Thymus (tissue), 11 donors: ENCODE data around the gene GSTM4. TPM values are rescaled to one million over a fixed set of nuclear protein-coding genes. Genes with fewer than 3 reads are reported as not detected.

Source experiments
- DNase-seq, 9 donors: peaks; one replicate each; pipeline ENCODE4 v3.0.0-alpha.2; 2013; ENCODE audit warnings: low spot score in 9 of 9, low read depth in 6 of 9, missing footprints in 1 of 9
- H3K27ac ChIP-seq, 2 donors: one replicate each; pipeline ENCODE4 v1.5.1; 2013; ENCODE audit warnings: control low read depth in 1 of 2, low read depth in 1 of 2, low read length in 1 of 2, mild to moderate bottlenecking in 1 of 2, moderate library complexity in 1 of 2
- H3K27me3 ChIP-seq, 2 donors: one replicate each; pipeline ENCODE4 v1.5.1; 2013; ENCODE audit warnings: low read length in 1 of 2; ENCODE audit not compliant: control insufficient read depth in 2 of 2, insufficient read depth in 1 of 2
- H3K36me3 ChIP-seq, 2 donors: one replicate each; pipeline ENCODE4 v1.5.1; 2013; ENCODE audit warnings: low read length in 1 of 2, mild to moderate bottlenecking in 1 of 2, moderate library complexity in 1 of 2; ENCODE audit not compliant: control insufficient read depth in 2 of 2, insufficient read depth in 2 of 2
- H3K4me1 ChIP-seq, 2 donors: one replicate each; pipeline ENCODE4 v1.5.1; 2013; ENCODE audit warnings: low read length in 2 of 2; ENCODE audit not compliant: control insufficient read depth in 2 of 2, insufficient read depth in 2 of 2
- H3K4me3 ChIP-seq, 2 donors: one replicate each; pipeline ENCODE4 v1.5.1; 2013; ENCODE audit warnings: low read length in 2 of 2, control low read depth in 1 of 2, mild to moderate bottlenecking in 1 of 2
- H3K9me3 ChIP-seq, 2 donors: one replicate each; pipeline ENCODE4 v1.5.1; 2013; ENCODE audit warnings: low read length in 1 of 2, mild to moderate bottlenecking in 1 of 2; ENCODE audit not compliant: control insufficient read depth in 2 of 2, insufficient read depth in 1 of 2
- WGBS: extraction: QIAGEN DNeasy Blood & Tissue Kit; methylation state at CpG from one replicate; pipeline ENCODE4 v1.1.7; 2013; 5-methylcytosine and 5-hydroxymethylcytosine counted together
- polyA plus RNA-seq: library from polyadenylated mRNA; stranded (reverse); fragments of 200-250 nt; gene quantifications from one replicate; pipeline ENCODE4 v1.2.3, GENCODE V29; 2013
- total RNA-seq: library from RNA; stranded (reverse); fragments of 120-200 nt; gene quantifications from one replicate; pipeline ENCODE4 v1.2.4, GENCODE V29; 2013
- donor health status: healthy.

GSTM4 gene
- total and polyA plus RNA-seq, 2 donors: 6.7 to 15.6 TPM

DNA sequence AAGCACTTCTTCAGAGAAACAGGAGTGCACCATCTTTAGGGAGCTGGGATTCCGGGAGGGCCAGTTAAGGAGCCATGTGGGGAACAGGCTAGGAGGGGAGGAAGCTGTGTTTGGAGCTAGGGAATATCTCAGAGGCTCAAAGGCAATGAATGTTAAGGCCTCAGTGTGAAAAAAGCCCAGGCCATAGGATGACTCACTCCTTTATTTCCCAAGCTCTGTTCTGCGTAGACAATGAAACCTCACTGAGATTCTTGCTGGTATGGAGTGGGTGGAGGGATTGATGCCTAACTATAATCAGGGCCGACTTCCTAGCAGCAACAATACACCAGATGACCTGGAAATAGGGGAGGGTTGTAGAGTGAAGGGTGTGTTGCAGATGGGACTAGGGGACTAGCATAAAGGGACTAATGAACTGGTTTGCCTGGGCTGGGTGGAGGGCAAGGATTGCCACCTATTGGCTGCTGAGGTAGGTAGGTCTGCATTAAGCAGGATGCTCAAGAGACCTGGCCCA is 38.6 kb upstream of the GSTM4 start:
- Histone ChIP-seq H3K4me1 (peaks cover 15 to 27% of the 10 kb centered on the region in 2 donors), H3K4me3 (no peak overlapping the region), H3K27me3 (no peaks in the 10 kb centered on the region), H3K27ac (peak overlapping the region in 1 of 2 donors; percentile 7), H3K36me3 (no peaks in the 10 kb centered on the region), H3K9me3 (peaks cover 0 to 3% of the 10 kb centered on the region in 2 donors)
- 93% methylated on average over 3 of the region's 3 CpGs for WGBS
- no peak for DNase-seq

DNA sequence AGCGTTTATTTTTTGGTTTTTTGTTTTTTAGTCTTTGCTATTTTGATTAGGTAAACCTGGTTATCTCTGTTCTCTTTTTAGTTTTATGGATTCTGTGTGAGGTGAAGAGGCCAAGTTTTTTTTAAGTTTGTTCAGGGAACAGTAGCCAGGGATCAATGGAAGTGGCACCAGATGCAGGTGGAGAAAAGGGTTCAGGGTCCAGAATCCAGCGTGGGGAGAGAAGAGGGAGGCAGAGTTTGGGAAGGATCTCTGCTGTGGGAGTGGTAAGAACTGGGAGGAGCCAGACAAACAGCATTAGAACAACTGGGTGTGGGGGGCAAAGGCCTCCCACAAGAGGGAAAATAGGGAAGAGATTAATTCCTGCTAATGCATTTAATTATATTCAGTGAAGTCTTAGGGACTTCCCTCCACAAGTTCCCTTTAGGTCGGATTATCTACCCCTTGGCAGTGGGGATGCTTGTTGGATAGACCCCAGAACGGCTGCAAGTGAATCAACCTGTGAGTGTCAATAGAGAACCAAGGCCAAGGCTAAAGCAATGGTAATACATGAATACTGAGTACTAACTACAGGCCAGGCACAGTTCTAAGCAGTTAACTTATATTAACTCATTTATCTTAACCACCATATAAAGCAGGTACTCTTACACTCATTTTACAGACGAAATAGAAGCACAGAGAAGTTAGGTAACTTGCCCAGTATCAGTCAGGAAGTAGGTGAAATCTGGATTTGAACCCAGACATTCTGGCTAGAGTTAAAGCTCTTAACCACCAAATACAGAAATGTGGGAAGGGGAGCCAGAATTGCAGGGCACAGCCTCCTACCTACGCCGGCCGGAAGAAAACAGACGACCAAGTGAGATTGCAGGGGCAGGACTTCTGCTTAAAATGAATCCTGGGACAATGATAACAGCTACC is 37.0 kb upstream of the GSTM4 start:
- peaks cover 0 to 7% of the 10 kb centered on the region in 2 donors for H3K9me3 ChIP-seq
- H3K36me3 ChIP-seq: no peaks in the 10 kb centered on the region
- peak overlapping the region; percentile 66 to 68 for H3K4me3 ChIP-seq
- H3K4me1 ChIP-seq: peaks cover 24 to 43% of the 10 kb centered on the region in 2 donors
- H3K27me3 ChIP-seq: no peaks in the 10 kb centered on the region
- H3K27ac ChIP-seq: peak overlapping the region; percentile 19 to 54
- no peak for DNase-seq
- 49% methylated on average over 9 of the region's 9 CpGs for WGBS

DNA sequence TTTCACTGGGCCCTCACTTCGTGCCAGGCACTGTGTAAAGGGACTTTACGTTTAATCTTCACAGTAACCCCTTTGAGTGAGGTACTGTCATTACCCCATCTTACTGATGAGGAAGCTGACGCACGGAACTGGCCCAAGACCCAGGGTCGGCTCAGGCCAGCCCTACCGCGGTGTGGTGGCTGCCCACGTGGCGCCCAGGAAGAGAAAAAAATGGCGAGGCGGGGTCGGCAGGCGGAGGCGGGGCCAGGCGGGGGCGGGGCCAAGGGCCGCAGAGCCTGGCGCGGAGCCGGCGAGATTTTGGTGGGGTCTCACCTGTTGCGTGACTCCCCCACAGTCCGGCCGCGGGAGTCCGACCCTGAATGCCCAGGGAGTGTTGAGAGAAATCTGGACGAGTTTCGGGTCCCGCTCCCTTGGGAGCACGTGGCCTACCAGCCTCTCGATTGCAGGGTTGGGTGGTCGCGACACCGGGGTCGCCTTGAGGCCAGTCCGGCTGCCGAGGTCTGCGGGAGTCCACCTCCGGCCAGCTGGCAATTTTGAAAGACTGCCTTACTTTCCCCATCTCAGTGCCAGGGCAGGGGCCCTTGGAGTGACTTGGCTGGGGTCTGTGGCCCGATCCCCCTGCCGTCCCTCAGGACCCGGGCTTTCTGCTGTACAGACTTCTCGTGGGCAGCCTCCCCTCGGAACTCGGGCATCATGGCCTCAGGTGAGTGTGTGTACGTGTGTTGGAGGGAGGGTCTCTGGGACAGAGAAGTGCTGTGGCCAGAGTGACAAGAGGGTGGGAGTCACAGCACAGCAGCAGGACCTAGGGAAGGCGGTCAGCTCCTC is 36.1 kb upstream of the GSTM4 start, which contains the start of the genes AMPD2 and GNAT2:
Gene AMPD2 (plus strand): TSS at position 262 of the 825 bp plus-strand sequence. CDS start 1,339 bp downstream, outside the sequence.
Gene GNAT2 (minus strand): TSS at position 41 of the 825 bp plus-strand sequence. CDS start 6,746 bp downstream, outside the sequence.
- peaks cover 32 to 52% of the 10 kb centered on the region in 2 donors for H3K4me1 ChIP-seq
- no peaks in the 10 kb centered on the region for H3K27me3 ChIP-seq
- peaks cover 0 to 7% of the 10 kb centered on the region in 2 donors for H3K9me3 ChIP-seq
- H3K36me3 ChIP-seq: peaks cover 0 to 2% of the 10 kb centered on the region in 2 donors
- peak within 1 kb of the TSS; percentile 66 to 68 for H3K4me3 ChIP-seq
- H3K27ac ChIP-seq: peak within 1 kb of the TSS; percentile 39 to 70
- under 1% methylated on average over 47 of the region's 47 CpGs for WGBS
- DNase-seq: peak in 4 of 9 donors; percentile 53 to 74 (median 58)

DNA sequence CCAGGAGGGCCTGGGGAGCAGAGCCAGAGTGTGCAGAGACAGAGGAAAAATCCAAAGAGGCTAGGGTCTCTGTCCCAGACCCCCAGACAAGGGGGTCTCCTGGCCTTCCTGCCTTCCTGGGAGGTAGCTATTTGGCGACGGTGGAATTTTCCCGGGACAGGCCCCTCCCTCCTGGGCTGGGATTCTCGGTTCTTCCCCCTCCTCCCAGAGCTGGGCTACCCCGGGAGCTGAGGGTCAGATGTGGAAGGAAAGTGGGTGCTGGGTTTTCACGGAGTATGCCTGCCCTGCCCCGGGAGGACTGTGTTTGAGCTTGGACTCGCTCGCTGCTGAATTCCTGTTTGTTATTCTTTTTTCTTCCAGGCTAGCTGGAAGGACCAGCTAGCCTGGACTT is 35.5 kb upstream of the GSTM4 start:
- under 1% methylated on average over 9 of the region's 9 CpGs for WGBS

GRCh38 chr1:109620841-109621286 is 35.0 kb upstream of the GSTM4 start:
- WGBS: under 1% methylated on average over 18 of the region's 18 CpGs
- DNase-seq: peak; percentile 78 to 96 (median 90)
- Histone ChIP-seq H3K27me3 (no peaks in the 10 kb centered on the region), H3K4me3 (peak overlapping the region; percentile 66 to 68), H3K9me3 (peaks cover 0 to 7% of the 10 kb centered on the region in 2 donors), H3K4me1 (peaks cover 34 to 58% of the 10 kb centered on the region in 2 donors), H3K27ac (peak overlapping the region; percentile 39 to 70), H3K36me3 (peaks cover 3 to 6% of the 10 kb centered on the region in 2 donors)

More for the DNA sequence above, 35.5 kb upstream of the GSTM4 start:
- H3K27ac ChIP-seq: peak overlapping the region; percentile 39 to 70
- peaks cover 34 to 58% of the 10 kb centered on the region in 2 donors for H3K4me1 ChIP-seq
- peak overlapping the region; percentile 66 to 68 for H3K4me3 ChIP-seq
- no peak for DNase-seq
- H3K36me3 ChIP-seq: peaks cover under 1 to 2% of the 10 kb centered on the region in 2 donors
- no peaks in the 10 kb centered on the region for H3K27me3 ChIP-seq
- H3K9me3 ChIP-seq: peaks cover 0 to 7% of the 10 kb centered on the region in 2 donors

GRCh38 chr1:109621379-109622136 is 34.3 kb upstream of the GSTM4 start:
- 42% methylated on average over 13 of the region's 13 CpGs for WGBS
- Histone ChIP-seq H3K4me3 (peak overlapping the region; percentile 66 to 68), H3K27me3 (no peaks in the 10 kb centered on the region), H3K36me3 (peaks cover 9 to 13% of the 10 kb centered on the region in 2 donors), H3K4me1 (peaks cover 34 to 58% of the 10 kb centered on the region in 2 donors), H3K9me3 (peaks cover 0 to 7% of the 10 kb centered on the region in 2 donors), H3K27ac (peak overlapping the region in 1 of 2 donors; percentile 12)
- DNase-seq: no peak

- DNase-seq: no peak
- Histone ChIP-seq H3K36me3 (peaks cover 17 to 20% of the 10 kb centered on the region in 2 donors), H3K27ac (peak overlapping the region in 1 of 2 donors; percentile 52), H3K4me3 (peak overlapping the region in 1 of 2 donors; percentile 66), H3K9me3 (peaks cover 0 to 7% of the 10 kb centered on the region in 2 donors), H3K4me1 (peaks cover 34 to 58% of the 10 kb centered on the region in 2 donors), H3K27me3 (no peaks in the 10 kb centered on the region)
- WGBS: 95% methylated on average over 11 of the region's 11 CpGs
Measured at GRCh38 chr1:109622137-109622892, 33.6 kb upstream of the GSTM4 start.
